SK-N-MC (cell line): ENCODE results near the gene ZC3H4.

Experiments used
- DNase-seq: peaks from one replicate; pipeline ENCODE4 v3.0.0-alpha.2; 2011; ENCODE audit warnings: low read depth, low spot score
- H3K27ac ChIP-seq: fragments of 200-600 bp; sonication (generic); 2 replicates; pipeline ENCODE4 v1.5.1; 2016; ENCODE audit warnings: mixed run types
- H3K36me3 ChIP-seq: fragments of 200-600 bp; sonication (generic); 2 replicates; pipeline ENCODE4 v1.6.1; 2017; ENCODE audit warnings: antibody characterized with exemption, low read length, mixed read lengths; ENCODE audit not compliant: insufficient read depth
- H3K4me3 ChIP-seq: fragments of 200-600 bp; sonication (generic); 2 replicates; pipeline ENCODE4 v1.5.1; 2016
- H3K9ac ChIP-seq: fragments of 200-600 bp; sonication (generic); 2 replicates; pipeline ENCODE4 v1.8.0; 2017; ENCODE audit warnings: mixed run types, mixed read lengths; ENCODE audit not compliant: insufficient read length
- H3K9me3 ChIP-seq: fragments of 200-600 bp; sonication (generic); 2 replicates; pipeline ENCODE4 v1.6.1; 2017; ENCODE audit warnings: low read depth, mild to moderate bottlenecking, antibody characterized with exemption, low read length, moderate library complexity, mixed read lengths
- EZH2 ChIP-seq: fragments of 200-600 bp; sonication (generic); IDR thresholded peaks from one replicate; pipeline ENCODE4 v1.6.1; 2017; ENCODE audit warnings: antibody characterized with exemption
- FOXP2 ChIP-seq: optimal IDR thresholded peaks from 2 replicates; pipeline ENCODE3; 2011; ENCODE audit warnings: mild to moderate bottlenecking, moderate library complexity; ENCODE audit not compliant: insufficient read depth; ENCODE audit errors: extremely low read length, control extremely low read depth
- POLR2AphosphoS5 ChIP-seq: IDR thresholded peaks from 2 replicates; pipeline ENCODE4 v1.6.1; 2012; ENCODE audit warnings: mild to moderate bottlenecking, low read depth, low read length, borderline replicate concordance

ZC3H4 gene

DNA sequence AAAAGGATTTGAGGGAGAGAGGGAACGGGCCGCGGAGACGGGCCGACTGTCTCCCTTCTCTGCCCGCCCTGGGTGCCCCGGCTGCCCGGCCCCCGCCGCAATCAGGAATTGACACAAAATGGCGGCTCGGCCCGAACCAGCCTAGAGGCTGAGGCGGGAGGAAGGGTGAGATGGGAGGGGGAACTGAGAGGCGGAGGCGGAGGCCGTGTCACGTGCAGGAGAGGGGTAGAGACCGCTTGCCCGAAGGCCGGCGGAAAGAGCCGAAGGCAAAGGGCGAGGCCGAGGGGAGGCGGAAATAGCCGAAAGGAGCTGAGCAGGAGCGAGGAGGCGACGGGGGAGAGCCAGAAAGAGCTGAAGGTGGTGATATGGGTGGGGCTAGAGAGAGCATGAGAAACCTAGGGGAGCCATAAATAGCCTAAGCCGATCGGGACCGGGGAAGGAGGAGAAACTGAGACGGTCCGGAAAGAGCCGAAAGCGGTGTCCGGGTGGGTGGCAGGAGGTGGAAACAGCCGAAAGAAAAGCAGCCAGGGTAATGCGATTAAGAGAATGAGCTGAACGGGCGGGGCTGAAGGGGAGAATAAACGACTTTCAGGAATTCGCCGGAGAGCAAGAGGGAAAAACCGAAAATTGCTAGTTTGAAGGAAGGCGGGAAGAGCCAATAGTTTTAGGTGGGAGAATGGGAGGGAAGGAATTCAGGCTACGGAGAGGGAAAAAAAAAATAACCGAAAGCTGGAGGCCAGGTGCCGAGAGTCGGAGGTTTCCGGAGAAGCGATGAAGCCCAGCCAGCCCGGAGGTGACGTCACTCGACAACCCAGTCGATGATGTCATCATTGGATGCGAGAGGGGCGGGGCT lies at the start of gene ZC3H4:
ZC3H4 (minus strand) TSS at position 780 of the 853 bp plus-strand sequence. CDS start 1,192 bp downstream, outside the sequence.
- H3K4me3 ChIP-seq, result peak within 1 kb of the TSS; percentile 94
- H3K9ac ChIP-seq, result peak within 1 kb of the TSS; percentile 100
- no peaks in the 10 kb centered on the region for H3K9me3 ChIP-seq
- DNase-seq, result peak; percentile 95
- peak within 1 kb of the TSS; percentile 99 for H3K27ac ChIP-seq
- TF ChIP-seq FOXP2 (peak; percentile 38), EZH2 (no peak), POLR2AphosphoS5 (peak; percentile 83)
- H3K36me3 ChIP-seq, result peaks cover 19% of the 10 kb centered on the region

DNA sequence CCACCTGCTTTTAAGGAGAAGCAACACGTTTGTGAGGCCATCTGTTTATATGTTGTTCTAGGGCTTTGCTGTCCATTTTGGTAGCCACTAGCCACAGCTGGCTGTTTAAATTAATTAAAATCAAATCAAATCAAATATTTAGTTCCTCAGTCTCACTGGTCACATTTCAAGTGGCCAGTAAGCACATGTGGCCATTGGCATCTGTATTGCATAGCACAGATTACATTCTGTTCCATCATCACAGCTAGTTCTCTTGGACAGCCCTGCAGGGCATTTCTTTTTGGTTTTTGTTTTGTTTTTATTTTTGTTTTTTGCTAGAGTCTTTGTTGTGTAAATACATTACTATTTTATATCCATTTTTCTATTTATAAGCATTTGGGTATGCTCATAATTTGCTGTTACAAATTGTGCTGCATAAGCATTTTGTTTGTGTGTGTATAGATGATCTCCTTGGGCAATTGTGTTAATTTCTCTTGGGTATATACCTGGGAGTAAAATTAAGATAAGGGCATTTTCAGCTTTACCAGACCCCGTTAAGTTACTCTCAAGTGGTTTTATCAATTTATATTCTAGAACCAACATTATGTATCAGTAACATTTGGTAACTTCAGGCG lies 48.4 kb upstream of the ZC3H4 start:
- no peak overlapping the region for H3K4me3 ChIP-seq
- no peak for DNase-seq
- TF ChIP-seq EZH2 (no peak), FOXP2 (no peak), POLR2AphosphoS5 (no peak)
- peaks cover 61% of the 10 kb centered on the region for H3K36me3 ChIP-seq
- no peaks in the 10 kb centered on the region for H3K9me3 ChIP-seq
- peak overlapping the region; percentile 32 for H3K9ac ChIP-seq
- H3K27ac ChIP-seq, result peak overlapping the region; percentile 59

DNA sequence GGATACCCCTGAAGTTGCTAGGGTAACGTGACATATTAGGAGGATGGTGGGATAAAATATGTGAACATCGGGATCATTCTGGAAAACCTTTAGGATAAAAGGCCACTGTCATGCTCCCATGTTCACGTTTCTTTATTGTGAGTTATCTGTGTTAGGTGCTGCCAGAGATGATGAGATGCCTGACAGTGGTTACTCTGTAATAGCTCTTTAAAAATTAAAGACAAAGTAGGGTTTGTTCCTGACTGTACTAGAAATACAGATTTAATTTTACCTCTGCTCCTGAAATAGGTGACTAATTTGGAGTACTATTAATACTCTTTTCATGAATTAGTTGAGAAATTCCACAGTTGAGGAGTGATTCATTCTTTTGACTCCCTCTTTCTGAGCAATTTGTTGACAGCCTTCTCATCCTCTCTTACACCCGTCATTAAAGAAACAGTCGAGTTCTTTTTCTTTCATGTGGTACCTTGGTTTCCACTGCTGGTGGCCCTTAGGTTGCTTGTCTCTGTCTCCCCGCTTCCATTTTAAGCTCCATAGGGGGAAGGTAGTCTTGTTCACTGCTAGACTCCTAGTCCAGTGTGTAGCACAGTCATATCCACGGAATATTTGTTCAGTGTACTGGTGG lies 45.4 kb upstream of the ZC3H4 start:
- Histone ChIP-seq H3K27ac (peak overlapping the region; percentile 38; the same call in 1 of the 2 replicates), H3K9me3 (no peaks in the 10 kb centered on the region), H3K36me3 (peaks cover 77% of the 10 kb centered on the region), H3K4me3 (no peak overlapping the region), H3K9ac (no peak overlapping the region)
- no peak for TF ChIP-seq EZH2
- DNase-seq, result no peak

DNA sequence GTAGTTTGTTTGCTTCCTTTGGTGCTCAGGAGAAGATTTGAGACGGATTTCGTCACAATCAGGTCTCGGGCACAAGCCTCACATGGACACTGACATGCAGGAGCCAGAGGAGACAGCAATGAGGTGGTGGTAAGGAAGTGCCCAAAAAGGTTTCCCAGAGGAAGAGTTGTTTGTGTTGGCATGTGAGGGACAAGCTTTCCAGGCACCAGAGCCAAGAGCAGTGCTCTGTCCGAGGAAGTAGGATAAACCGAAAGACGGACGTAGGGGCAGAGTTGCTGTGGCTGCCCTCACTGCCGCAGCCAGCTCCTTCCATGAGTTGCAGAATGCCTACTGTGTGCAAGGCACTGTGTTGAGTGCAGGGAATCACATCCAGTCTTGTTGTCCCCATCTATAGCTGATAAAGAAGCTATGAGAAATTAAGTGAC lies 44.8 kb upstream of the ZC3H4 start:
- no peak overlapping the region for H3K9ac ChIP-seq
- H3K4me3 ChIP-seq, result no peak overlapping the region
- DNase-seq, result no peak
- TF ChIP-seq POLR2AphosphoS5, result no peak
- TF ChIP-seq FOXP2, result no peak
- TF ChIP-seq EZH2, result no peak
- H3K9me3 ChIP-seq, result no peaks in the 10 kb centered on the region
- peaks cover 81% of the 10 kb centered on the region for H3K36me3 ChIP-seq
- peak overlapping the region; percentile 72 for H3K27ac ChIP-seq

DNA sequence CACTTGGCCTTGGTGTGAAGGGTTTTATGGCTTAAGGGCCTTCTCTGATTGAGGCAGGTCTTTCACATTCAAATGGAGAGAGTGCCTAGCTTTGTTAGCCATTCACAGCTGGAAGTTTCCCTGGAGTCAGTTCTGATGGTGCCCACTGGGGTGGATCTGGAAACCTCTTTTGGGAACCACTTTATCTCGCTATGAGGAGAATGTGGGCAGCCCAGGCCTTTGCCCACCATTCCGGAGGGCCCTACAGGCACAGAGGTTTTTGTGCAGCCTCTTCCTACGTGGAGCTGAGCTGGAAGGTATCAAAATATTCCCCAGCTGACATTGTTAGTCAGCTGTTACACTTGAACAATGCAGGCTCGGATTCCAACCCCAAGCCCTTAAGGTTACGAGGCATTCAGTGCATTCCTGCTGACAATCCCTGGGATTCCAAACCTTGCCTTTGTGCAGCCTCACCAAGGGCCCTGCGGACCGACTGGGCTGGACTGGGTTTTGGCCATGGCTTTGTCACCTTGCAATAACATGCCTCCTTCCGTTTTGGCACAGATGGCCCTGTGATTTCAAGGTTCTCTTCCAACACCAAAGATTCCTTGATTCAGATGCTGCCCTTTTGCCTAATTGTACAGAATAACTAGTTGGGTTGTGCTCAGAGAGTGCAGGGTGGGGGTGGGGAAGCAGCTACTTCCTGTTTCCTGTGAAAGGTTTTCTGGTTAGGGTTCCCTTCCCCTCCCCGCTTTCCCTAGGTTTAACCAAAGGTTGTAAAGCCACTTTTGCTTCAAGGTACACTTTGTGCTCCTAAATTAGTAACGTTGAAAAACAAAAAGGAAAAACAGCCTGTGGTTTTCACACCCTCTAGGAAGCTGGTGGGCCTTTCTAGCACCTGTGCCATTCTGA lies 44.1 kb upstream of the ZC3H4 start:
- no peaks in the 10 kb centered on the region for H3K9me3 ChIP-seq
- H3K4me3 ChIP-seq, result no peak overlapping the region
- peak overlapping the region; percentile 53 for H3K9ac ChIP-seq
- H3K36me3 ChIP-seq, result peaks cover 84% of the 10 kb centered on the region
- DNase-seq, result no peak
- no peak for TF ChIP-seq FOXP2
- TF ChIP-seq EZH2, result no peak
- no peak for TF ChIP-seq POLR2AphosphoS5
- H3K27ac ChIP-seq, result peak overlapping the region; percentile 72

DNA sequence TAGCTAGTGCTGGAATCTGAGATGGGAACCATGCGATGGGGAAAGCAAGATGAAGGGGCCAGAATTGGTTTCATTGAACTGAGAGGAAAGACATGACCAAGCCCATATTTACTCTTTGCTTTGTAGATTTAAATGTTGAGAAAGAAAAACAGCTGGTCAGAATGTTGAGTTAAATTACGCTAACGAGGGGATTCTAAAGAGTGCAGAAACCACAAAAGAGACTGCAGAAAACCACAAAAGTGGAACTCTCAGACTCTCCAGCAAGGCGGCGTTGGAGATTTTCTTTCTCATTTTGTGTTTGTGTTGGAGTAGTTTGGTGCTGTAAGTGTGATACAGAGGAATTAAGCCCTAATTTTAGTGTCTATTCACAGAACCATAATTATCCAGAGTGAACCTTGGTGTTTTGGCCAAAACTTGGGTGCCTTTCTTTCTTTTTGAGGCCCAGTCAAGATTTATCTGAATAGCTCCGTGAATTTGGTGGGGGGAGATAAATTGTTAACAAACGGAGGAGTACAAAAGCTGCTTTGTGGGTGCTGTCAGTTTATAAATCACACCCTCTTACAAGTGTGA lies 43.4 kb upstream of the ZC3H4 start:
- Histone ChIP-seq H3K36me3 (peaks cover 84% of the 10 kb centered on the region), H3K4me3 (no peak overlapping the region), H3K27ac (peak overlapping the region; percentile 72), H3K9me3 (no peaks in the 10 kb centered on the region), H3K9ac (peak overlapping the region; percentile 53)
- TF ChIP-seq POLR2AphosphoS5, result no peak
- TF ChIP-seq FOXP2, result no peak
- no peak for TF ChIP-seq EZH2
- DNase-seq, result no peak

DNA sequence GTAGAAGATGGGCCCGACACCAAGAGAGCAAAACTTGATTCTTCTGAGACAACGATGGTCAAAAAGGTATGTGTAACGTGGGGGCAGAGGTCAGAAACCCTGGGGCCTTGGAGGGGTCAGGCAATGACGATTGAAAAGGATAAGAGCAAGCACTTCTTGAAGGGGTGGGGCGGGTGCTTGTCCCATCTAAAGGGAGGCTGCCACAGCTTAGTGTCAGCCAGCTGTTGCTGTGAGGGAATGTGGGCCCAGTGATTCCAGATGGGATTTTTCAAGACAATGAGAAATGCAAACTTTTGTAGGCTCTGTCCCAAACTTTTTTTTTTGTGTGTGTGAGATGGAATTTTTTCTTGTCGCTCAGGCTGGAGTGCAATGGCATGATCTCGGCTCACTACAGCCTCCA lies 41.6 kb upstream of the ZC3H4 start:
- no peaks in the 10 kb centered on the region for H3K9me3 ChIP-seq
- TF ChIP-seq FOXP2 (no peak), EZH2 (no peak), POLR2AphosphoS5 (no peak)
- H3K9ac ChIP-seq, result no peak overlapping the region
- peaks cover 91% of the 10 kb centered on the region for H3K36me3 ChIP-seq
- no peak overlapping the region for H3K4me3 ChIP-seq
- DNase-seq, result no peak
- H3K27ac ChIP-seq, result no peak overlapping the region
